ENCODE results near the gene DENND4C.
A peak's percentile ranks its signal among the peaks of the same experiment; 100 is the strongest.

The DENND4C gene

DNA sequence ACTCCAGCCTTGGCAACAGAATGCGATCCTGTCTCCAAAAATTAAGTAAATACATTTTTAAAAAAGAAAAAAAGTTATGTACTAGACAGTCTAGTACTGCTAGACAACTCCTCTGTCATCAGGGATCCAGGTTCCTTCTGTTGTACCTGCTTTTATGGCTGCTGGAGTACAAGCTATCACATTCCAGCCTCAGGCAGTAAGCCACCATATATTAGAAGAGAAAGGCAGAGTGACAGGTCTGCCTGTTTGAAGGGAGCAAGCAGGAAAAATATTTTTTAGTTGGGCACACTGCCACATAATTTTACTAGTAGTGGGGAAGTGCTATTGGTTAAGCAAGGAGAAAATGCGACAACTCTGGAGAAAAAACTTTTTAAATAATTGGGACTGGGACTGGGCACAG lies 138.6 kb downstream of the DENND4C start:
- FAIRE-seq (no peak), DNase-seq (ENCODE audit: insufficient read length, low spot score) (no peak)
- TF ChIP-seq POU2F2 (IDR thresholded peaks at IDR 0.05; ENCODE audit: low read depth, low read length) (no peak), SPI1 (IDR thresholded peaks at IDR 0.05; ENCODE audit: low read depth, low read length) (no peak), POLR2AphosphoS5 (IDR thresholded peaks at IDR 0.05; ENCODE audit: low read depth, low read length) (no peak), POLR2A (IDR thresholded peaks at IDR 0.05; ENCODE audit: low read depth, low read length) (no peak), TAF1 (IDR thresholded peaks at IDR 0.05; ENCODE audit: low read depth, low read length) (no peak), PAX5 (IDR thresholded peaks at IDR 0.05; ENCODE audit: insufficient read depth, low read length, severe bottlenecking) (no peak)

DNA sequence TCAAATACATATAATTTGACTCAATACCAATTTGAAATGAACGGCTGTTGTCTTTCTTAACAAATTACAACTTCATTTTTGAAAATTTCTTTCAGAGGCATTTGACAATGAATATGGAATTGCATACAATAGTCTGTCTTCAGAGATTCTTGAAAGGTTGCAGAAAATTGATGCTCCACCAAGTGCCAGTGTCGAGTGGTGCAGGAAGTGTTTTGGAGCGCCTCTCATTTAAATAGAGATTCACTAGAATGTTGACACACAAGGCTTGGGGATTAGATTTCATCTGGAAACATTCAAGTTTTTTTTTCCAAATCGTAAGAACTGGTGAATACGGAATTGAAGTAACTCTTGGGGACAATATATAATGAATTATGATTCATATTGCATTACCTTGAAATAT lies 141.4 kb downstream of the DENND4C start:
- no peak for FAIRE-seq
- TF ChIP-seq POLR2A (IDR thresholded peaks at IDR 0.05; ENCODE audit: low read depth, low read length) (no peak), PAX5 (IDR thresholded peaks at IDR 0.05; ENCODE audit: insufficient read depth, low read length, severe bottlenecking) (no peak), TAF1 (IDR thresholded peaks at IDR 0.05; ENCODE audit: low read depth, low read length) (no peak), POLR2AphosphoS5 (IDR thresholded peaks at IDR 0.05; ENCODE audit: low read depth, low read length) (no peak), SPI1 (IDR thresholded peaks at IDR 0.05; ENCODE audit: low read depth, low read length) (no peak), POU2F2 (IDR thresholded peaks at IDR 0.05; ENCODE audit: low read depth, low read length) (no peak)
- no peak for DNase-seq (ENCODE audit: insufficient read length, low spot score)

DNA sequence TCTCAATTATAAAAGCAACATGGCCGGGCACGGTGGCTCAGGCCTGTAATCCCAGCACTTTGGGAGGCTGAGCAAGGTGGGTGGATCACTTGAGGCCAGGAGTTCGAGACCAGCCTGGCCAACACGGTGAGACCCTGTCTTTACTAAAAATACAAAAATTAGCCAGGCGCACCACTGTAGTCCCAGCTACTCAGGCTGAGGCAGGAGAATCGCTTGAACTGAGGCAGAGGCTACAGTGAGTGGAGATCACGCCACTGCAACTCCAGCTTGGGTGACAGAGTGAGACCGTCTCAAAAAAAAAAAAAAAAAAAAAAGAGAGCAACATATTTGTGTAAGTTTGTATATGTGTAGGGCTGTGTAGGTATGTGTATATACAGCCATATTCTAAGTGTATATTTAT lies 142.1 kb downstream of the DENND4C start:
- DNase-seq (ENCODE audit: insufficient read length, low spot score) (no peak), FAIRE-seq (no peak)
- TF ChIP-seq POLR2A (IDR thresholded peaks at IDR 0.05; ENCODE audit: low read depth, low read length) (no peak), PAX5 (IDR thresholded peaks at IDR 0.05; ENCODE audit: insufficient read depth, low read length, severe bottlenecking) (no peak), SPI1 (IDR thresholded peaks at IDR 0.05; ENCODE audit: low read depth, low read length) (no peak), POLR2AphosphoS5 (IDR thresholded peaks at IDR 0.05; ENCODE audit: low read depth, low read length) (no peak), TAF1 (IDR thresholded peaks at IDR 0.05; ENCODE audit: low read depth, low read length) (no peak), POU2F2 (IDR thresholded peaks at IDR 0.05; ENCODE audit: low read depth, low read length) (no peak)

DNA sequence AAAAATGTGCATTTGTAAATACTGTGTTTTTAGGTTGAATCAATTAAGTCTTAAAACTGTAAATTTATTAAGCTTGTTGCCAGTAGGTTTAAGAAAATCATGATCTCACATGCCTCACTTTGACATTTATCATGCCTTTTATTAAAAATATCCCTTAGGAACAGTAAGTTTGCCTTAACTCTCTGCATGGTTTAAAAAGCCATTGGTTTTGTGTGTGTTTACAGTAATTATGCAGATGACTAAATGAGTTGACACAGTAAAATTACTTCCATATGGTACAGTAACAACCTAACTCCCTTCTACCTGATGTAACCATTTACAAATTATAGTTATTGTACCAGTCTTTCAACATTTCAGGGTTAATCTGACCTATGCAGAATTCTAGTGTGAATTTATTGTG lies 143.0 kb downstream of the DENND4C start:
- no peak for DNase-seq (ENCODE audit: insufficient read length, low spot score)

DNA sequence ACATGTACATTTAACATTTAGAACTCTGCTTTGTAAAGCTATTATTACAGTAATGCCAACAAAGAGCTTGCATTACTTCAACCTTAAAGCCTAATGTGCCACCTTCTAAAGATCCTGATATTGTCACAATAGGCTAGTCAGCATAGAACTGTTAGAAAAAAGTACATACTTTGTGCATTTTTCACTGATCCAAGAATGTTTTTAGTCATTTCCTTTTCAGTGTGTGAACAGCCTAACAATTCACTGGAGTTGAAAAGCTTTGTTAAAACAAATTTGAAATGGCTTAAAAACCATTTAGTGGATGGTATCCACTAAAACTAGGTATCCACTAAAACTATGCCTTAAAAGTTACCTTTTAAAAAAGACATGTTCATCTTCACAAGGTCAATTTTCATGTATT lies 145.0 kb downstream of the DENND4C start:
- FAIRE-seq (no peak), DNase-seq (ENCODE audit: insufficient read length, low spot score) (no peak)
- TF ChIP-seq SPI1 (IDR thresholded peaks at IDR 0.05; ENCODE audit: low read depth, low read length), result no peak
- TF ChIP-seq POU2F2 (IDR thresholded peaks at IDR 0.05; ENCODE audit: low read depth, low read length), result no peak
- no peak for TF ChIP-seq POLR2A (IDR thresholded peaks at IDR 0.05; ENCODE audit: low read depth, low read length)
- no peak for TF ChIP-seq POLR2AphosphoS5 (IDR thresholded peaks at IDR 0.05; ENCODE audit: low read depth, low read length)
- no peak for TF ChIP-seq TAF1 (IDR thresholded peaks at IDR 0.05; ENCODE audit: low read depth, low read length)

More for the DNA sequence above, 143.0 kb downstream of the DENND4C start:
- no peak for TF ChIP-seq PAX5 (IDR thresholded peaks at IDR 0.05; ENCODE audit: insufficient read depth, low read length, severe bottlenecking)
- TF ChIP-seq POLR2A (IDR thresholded peaks at IDR 0.05; ENCODE audit: low read depth, low read length), result no peak
- TF ChIP-seq TAF1 (IDR thresholded peaks at IDR 0.05; ENCODE audit: low read depth, low read length), result no peak
- no peak for TF ChIP-seq POU2F2 (IDR thresholded peaks at IDR 0.05; ENCODE audit: low read depth, low read length)
- no peak for TF ChIP-seq SPI1 (IDR thresholded peaks at IDR 0.05; ENCODE audit: low read depth, low read length)
- TF ChIP-seq POLR2AphosphoS5 (IDR thresholded peaks at IDR 0.05; ENCODE audit: low read depth, low read length), result no peak
- FAIRE-seq, result no peak

DNA sequence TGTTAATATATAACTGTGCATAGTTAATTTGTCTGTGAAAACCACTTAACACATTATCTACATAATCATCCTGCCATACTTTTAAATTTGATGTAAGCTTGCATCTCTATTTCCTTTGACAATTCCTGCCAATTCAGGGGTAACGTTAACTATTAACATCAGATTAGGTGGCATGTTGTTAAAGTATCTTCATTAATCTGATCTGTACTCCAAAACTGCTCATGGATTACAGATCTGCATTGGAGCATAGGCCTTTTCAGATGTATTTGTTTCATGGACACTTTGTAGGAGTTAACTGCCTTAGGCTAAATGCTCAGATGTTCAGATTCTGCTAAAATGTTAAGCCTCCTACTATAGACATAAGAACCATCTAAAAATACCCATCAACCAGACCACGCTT lies 146.4 kb downstream of the DENND4C start:
- peak; percentile 60; the same call in 1 of the 2 replicates for TF ChIP-seq POLR2A (IDR thresholded peaks at IDR 0.05; ENCODE audit: low read depth, low read length)
- no peak; the same call in 1 of the 2 replicates for TF ChIP-seq POLR2AphosphoS5 (IDR thresholded peaks at IDR 0.05; ENCODE audit: low read depth, low read length)
- DNase-seq (ENCODE audit: insufficient read length, low spot score), result no peak
- peak; percentile 41 for FAIRE-seq

DNA sequence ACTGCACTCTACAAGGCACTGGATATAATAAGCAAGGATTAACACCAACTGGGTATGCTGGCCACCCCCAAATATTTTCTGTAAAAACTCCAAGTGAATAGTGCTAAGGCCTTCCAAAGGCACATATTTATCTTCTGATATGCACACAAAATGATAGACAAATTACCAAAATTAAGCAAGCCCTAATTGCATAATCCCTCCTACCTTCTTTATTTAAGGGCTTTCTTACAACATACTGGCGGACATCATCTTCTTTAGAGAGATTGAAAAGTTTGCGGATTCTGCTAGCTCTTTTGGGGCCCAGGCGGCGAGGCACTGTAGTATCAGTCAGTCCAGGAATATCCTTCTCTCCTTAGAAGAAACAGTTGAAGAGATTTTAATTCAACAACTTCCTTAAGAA lies 147.7 kb downstream of the DENND4C start:
- FAIRE-seq (no peak), DNase-seq (ENCODE audit: insufficient read length, low spot score) (no peak)
- no peak for TF ChIP-seq POLR2A (IDR thresholded peaks at IDR 0.05; ENCODE audit: low read depth, low read length)

DNA sequence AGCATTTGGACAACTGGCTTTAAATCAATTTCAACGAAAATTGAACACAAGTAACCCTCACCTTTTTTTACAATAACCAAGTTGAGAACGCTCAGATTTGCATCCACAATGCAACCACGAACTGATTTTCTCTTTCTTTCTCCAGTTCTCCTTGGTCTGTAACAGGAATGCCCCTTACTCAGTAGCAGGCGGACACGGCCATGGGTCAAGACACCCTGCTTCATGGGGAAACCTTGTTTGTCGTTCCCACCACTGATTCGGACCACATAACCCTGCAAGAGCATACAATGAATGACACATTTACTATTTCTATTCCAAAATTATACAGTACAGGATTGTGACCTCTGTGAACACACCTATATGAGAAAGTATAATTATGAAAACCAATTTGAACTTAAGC lies 148.2 kb downstream of the DENND4C start:
- TF ChIP-seq POLR2AphosphoS5 (IDR thresholded peaks at IDR 0.05; ENCODE audit: low read depth, low read length) (no peak), POLR2A (IDR thresholded peaks at IDR 0.05; ENCODE audit: low read depth, low read length) (0 out of 2 replicates have a peak, but pooled peaks have one; percentile 15)
- FAIRE-seq (no peak), DNase-seq (ENCODE audit: insufficient read length, low spot score) (no peak)

DNA sequence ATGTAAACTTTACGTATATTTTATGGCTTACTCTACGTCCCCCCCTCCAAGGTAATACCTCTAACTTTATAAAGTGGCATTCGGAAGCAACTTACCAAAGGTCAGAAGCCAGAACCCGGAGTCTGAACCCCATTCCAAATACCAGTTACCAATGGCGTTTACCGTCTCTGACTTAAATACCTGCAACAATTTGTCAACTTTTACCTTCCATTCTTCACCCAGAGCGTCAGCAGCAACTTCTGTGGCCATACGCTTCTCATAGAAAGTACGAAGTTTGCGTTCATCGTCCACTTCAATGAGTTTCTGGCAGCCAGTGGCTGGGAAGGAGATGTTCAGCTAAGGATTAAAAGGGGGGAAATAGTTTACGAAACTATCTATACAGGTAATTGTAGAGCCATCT lies 148.8 kb downstream of the DENND4C start:
- TF ChIP-seq SPI1 (IDR thresholded peaks at IDR 0.05; ENCODE audit: low read depth, low read length) (no peak), TAF1 (IDR thresholded peaks at IDR 0.05; ENCODE audit: low read depth, low read length) (0 out of 2 replicates have a peak, but pooled peaks have one; percentile 30), POLR2AphosphoS5 (IDR thresholded peaks at IDR 0.05; ENCODE audit: low read depth, low read length) (0 out of 2 replicates have a peak, but pooled peaks have one; percentile 3)
- peak; percentile 58 for FAIRE-seq
- no peak for DNase-seq (ENCODE audit: insufficient read length, low spot score)

DNA sequence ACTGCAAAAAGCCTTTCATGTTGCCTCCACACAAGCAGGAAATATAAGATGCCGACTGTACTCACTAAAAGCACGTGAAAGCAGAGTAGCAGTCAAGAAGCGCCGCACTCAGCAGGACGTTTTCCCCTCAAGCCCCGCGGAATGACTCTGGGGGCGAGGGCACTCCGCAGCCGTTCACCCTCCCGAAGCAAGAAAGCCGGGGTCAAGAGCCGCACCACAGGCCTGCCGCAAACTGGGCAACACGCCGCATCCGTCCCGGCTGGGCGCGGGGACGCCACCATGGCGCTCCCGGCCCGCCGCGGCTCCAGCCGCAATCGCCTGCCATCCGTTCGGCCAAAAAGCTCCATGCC lies 149.2 kb downstream of the DENND4C start:
- TF ChIP-seq POU2F2 (IDR thresholded peaks at IDR 0.05; ENCODE audit: low read depth, low read length) (no peak), POLR2A (IDR thresholded peaks at IDR 0.05; ENCODE audit: low read depth, low read length) (no peak), TAF1 (IDR thresholded peaks at IDR 0.05; ENCODE audit: low read depth, low read length) (no peak), PAX5 (IDR thresholded peaks at IDR 0.05; ENCODE audit: insufficient read depth, low read length, severe bottlenecking) (no peak), SPI1 (IDR thresholded peaks at IDR 0.05; ENCODE audit: low read depth, low read length) (no peak), POLR2AphosphoS5 (IDR thresholded peaks at IDR 0.05; ENCODE audit: low read depth, low read length) (no peak)
- DNase-seq (ENCODE audit: insufficient read length, low spot score), result no peak

DNA sequence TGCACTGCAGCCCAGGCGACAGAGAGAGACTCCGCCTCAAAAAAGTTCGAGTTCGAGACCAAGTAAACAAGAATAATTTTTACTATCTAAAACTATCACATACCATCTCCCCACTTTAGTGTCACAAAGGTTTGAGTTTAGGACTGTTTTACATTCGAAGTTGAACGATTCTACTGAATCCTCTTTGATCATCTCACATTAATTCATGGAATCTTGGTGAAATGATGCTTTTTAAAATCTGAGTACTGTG lies 150.3 kb downstream of the DENND4C start:
- FAIRE-seq, result no peak
- TF ChIP-seq POLR2A (IDR thresholded peaks at IDR 0.05; ENCODE audit: low read depth, low read length), result no peak

More for the DNA sequence above, 149.2 kb downstream of the DENND4C start:
- FAIRE-seq, result no peak

More for the DNA sequence above, 150.3 kb downstream of the DENND4C start:
- DNase-seq (ENCODE audit: insufficient read length, low spot score), result no peak
